ENCODE measurements around the gene NINJ1.

NINJ1 gene

GRCh38 chr9:93099551-93100275, 34.3 kb downstream of the NINJ1 start:
- DNase-seq = no peak

GRCh38 chr9:93098236-93098946, 35.7 kb downstream of the NINJ1 start:
- DNase-seq = no peak

DNA sequence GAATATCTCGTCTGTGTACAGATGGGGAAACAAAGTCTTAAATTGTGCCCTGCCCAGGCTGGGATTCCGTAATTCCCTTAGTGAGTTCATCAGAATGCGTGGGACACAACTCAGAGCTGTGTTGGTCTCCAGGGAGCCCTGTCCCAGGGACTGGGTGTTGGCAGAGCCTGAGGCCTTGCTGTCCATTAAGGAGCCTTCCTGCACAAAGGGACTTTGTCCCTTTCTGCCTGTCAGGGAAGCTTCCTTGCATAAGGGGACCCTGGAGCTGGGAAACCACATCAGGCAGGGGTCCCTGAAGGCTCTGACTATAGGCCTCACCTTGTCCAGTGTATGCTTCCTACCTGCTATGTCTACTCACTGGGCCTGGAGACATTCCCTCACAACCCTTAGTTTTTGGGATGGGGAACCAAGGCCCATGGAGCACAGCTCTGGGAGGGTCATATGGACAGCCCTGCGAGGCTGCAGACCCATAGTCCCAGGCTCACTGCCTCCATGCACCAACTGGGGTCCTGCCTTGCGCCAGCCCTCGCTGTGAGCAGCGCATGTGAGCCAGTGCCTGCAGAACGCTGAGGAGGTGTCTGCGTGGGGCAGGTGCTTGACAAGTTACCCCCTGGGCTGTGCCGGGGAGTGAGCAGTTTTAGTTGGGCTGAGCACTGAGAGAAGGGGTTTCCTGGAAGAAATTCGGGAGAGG, 36.4 kb downstream of the NINJ1 start:
- no peak for DNase-seq

GRCh38 chr9:93096811-93097382, 37.2 kb downstream of the NINJ1 start:
- no peak for DNase-seq

- peak; percentile 53 for DNase-seq
Observed at GRCh38 chr9:93096131-93096802, 37.8 kb downstream of the NINJ1 start, which contains the start of gene CARD19. Gene CARD19 (plus strand): TSS chr9:93096217. CDS start chr9:93096346, 129 bp downstream.

DNA sequence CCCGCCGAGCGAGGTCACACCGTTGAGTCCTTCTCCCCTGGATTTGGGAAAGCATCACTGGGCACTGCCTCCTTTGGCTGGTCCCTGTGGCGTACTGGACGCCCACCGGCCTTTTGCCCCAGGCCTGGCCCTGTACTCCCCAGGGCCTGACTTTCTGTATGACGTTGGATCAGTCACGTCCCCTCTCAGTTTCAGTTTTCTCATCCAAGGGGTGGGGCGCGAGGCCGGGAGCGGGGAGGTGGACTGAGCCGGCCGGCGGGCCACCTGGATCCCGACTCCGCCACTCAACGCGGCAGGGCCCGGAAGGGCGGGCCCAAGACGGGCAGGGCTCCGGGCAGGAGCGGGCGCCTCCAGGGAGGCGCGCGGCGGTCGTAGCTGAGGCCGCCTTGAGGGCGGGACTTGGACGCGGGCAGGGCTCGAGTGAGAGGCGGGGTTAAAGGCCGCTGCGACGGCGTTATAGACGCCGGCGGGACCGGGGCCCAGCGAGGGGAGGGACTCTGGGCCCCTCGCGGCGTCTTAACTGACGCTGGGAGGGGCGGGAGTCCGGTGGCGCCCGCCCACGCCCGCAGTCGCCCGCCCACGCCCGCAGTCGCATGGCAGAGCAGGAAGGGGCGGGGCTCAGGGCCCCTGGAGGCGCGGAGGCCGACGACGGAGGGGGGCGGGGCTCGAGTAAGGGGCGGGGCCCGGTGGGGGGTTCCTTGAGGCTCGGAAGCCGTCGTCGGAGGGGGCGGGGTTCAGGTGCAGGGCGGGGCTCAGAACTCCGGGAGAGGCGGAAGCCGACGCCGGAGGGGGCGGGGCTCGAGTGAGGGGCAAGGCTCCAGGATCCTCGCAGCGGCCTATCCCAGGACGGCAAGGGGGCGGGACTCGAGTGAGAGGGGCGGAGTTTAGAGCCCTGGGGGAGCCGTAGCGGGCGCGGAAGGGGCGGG, 38.6 kb downstream of the NINJ1 start:
- peak; percentile 100 for DNase-seq

DNA sequence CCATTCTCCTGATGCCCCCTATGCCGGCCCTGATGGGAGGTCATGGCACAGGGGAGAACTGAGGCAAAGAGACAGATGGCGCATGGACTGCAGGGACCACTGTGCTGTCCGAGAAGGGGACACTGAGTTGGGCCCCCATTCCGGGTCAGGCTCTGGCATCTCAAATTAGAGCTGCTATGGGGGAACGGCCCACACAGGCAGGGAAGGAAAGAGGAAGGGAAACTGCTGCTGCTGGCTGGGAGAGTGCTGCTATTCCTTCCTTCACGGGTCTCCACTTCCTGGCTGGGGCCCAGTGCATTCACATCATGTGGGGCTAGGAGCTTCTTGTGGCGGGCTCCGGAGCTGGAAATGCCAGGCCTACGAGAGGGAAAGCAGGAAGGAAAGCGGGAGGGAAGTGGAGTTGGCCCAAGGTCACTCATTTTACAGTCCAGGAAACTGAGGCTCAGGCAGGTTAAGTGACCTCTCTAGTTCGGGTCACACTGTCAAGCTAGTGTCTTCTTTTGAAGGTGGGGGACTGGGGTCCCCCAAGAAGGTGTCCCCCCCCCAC, 39.3 kb downstream of the NINJ1 start:
- DNase-seq = no peak

DNA sequence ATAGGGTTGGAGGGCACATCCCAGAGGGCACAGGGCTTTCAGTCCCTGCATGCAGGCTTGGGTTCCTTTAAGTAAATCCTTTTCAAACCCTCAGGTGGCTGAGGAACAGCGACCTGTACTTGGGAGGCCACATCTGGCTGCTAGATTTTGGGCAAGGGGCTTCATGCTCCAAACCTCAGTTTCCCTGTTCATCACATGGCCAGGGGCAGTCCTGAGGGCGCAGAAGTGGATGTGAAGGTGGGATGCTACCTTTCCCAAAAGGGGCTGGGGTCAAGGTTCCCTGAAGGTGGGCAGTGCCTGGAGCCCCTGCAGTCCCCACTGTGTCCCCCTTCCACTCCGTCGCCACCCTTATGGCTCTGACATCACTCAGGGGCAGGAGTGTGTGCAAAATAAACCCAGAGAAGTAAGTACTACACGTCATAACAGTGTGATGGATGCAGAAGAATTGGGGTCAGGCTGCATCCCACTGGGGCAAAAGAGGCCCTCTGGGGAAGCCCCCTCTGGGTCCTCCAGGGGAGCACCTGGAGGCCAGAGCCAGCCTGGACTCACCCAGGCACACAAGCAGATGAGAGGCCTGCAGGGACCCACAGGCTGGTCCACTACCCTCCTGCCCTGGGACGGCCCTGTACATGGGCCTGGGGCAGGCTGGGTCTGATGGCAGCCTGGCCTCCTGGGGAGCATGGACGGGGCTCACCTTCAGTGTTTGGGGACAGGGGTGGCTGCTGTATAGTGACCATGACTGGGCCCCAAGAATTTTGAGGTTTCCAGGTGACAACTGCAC, 40.0 kb downstream of the NINJ1 start:
- DNase-seq = no peak

- no peak for DNase-seq
Observed at GRCh38 chr9:93093127-93093876, 40.7 kb downstream of the NINJ1 start.

GRCh38 chr9:93092251-93092991, 41.6 kb downstream of the NINJ1 start:
- DNase-seq = no peak

GRCh38 chr9:93091453-93092081, 42.5 kb downstream of the NINJ1 start:
- DNase-seq = no peak

DNA sequence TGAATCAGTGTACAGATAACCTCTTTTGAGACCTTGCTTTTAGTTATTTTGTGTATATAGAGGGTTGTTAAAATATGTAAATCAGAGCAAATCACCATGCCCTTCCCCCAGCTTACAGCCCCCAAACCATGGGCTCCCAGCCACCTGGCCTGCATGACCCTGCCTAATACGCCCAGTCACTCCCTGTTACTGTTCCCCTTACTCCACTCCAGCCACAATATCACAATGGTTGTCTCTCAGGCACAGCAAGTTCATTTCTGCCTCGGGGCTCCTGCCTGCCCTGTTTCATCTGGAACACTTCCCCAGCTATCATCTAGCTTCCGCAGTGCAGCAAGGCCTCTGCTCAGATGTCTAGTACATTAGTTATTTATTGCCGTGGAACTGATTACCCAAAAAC, 43.0 kb downstream of the NINJ1 start:
- no peak for DNase-seq

- DNase-seq = no peak
Observed at GRCh38 chr9:93090091-93090655, 43.9 kb downstream of the NINJ1 start.

DNA sequence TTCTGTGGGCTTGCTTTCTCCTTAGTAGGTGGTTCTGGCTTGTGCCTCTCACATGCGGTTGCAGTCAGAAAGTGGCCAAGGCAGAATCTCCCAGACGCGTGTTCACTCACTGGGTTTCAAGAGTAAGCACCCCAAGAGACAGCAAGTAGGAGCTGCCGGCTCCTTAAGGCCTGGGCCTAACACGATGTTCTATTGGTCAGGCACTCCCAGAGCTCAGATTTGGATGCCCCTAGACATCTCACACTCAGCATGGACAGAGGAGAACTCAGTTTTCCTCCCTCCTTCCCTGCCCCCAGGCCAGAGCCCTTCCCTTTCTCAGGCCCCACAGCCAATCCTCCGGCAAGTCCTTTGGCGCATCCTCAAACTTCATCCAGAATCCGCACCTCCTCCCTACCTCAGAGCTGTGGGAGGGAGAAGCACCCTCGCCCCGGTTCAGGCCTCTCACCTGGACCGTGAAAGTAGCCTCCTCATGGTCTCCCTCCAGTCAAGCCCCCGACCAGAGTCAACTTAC, 44.5 kb downstream of the NINJ1 start:
- DNase-seq = no peak

DNA sequence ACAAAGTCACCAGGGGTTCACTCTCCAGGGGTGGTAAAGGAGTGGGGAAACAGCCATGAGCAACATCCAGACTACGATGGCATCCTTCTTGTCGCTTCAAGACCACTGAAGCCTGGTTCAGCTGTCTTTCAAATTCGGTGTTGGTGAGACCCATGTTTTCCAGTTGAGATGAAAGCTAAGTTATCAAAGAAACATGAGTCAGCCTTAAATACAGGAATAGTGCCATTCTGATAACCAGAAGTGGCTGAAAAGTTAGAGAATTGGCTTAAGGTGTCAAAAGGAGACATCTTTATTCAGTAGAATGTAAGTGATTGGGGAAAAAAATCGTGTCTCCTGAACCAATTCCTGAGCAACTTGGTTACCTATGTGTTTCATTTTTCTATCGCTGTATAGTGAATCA, 45.0 kb downstream of the NINJ1 start:
- DNase-seq = no peak

- DNase-seq = no peak
Observed at GRCh38 chr9:93088656-93089015, 45.4 kb downstream of the NINJ1 start.

- no peak for DNase-seq
Observed at GRCh38 chr9:93087971-93088655, 45.9 kb downstream of the NINJ1 start.

Data from central memory CD4-positive, alpha-beta T cell (primary cell).